Endothelial cell of umbilical vein (primary cell): Measurements from ENCODE around the gene PFDN6. TPM values are rescaled to one million over a fixed set of nuclear protein-coding genes. Genes with fewer than 3 reads are reported as not detected.
"Not testable (repeated sequence)": the region's sequence is repeated elsewhere in the genome, so short reads cannot be mapped to it uniquely, and the experiment has no call there.

Experiments used
- BruUV-seq: library from RNA; stranded (reverse); fragments of 400-500 nt; replicated peaks from 2 replicates; lab custom pipeline; 2021; lab: Mats Ljungman, UMichigan
- CTCF ChIA-PET: fragments of 300-600, 350-600 bp; sonication (Branson Sonifier 250); formaldehyde crosslinking; loops from one replicate; lab custom pipeline; 2021; ENCODE audit warnings: antibody characterized with exemption, inconsistent platforms; lab: Charles Lee
- POLR2A ChIA-PET: fragments of 300-600, 350-600 bp; sonication (Branson Sonifier 250); formaldehyde crosslinking; loops from one replicate; lab custom pipeline; 2021; ENCODE audit warnings: antibody characterized with exemption, inconsistent platforms; lab: Charles Lee
- DNase-seq: peaks from one replicate; pipeline ENCODE4 v3.0.0-alpha.2; 2011; ENCODE audit warnings: low read depth, low spot score
- FAIRE-seq: peaks from 2 replicates; lab custom pipeline; 2011; peaks lifted over from hg19 to GRCh38; lab: Jason Lieb, UNC
- H2AFZ ChIP-seq: 2 replicates; pipeline ENCODE4 v1.6.0; 2012; ENCODE audit warnings: low read depth, low read length, control low read depth, inconsistent platforms
- H3K27ac ChIP-seq: 2 replicates; pipeline ENCODE4 v1.5.1; 2011; ENCODE audit warnings: low read depth, mild to moderate bottlenecking, control low read depth, low read length, moderate library complexity; ENCODE audit not compliant: insufficient read depth
- H3K27me3 ChIP-seq, 2 experiments: 2 replicates each; pipeline versions ENCODE4 v1.6.0 to v1.6.1; 2011; ENCODE audit warnings: low read length in 2 of 2, mixed read lengths in 1 of 2; ENCODE audit not compliant: control insufficient read depth in 2 of 2, insufficient read depth in 2 of 2
- H3K36me3 ChIP-seq, 2 experiments: 2 replicates in 1 of 2; 3 replicates in 1 of 2; pipeline ENCODE4 v1.5.1; 2011; ENCODE audit warnings: low read length in 2 of 2, mild to moderate bottlenecking in 1 of 2, moderate library complexity in 1 of 2; ENCODE audit not compliant: control insufficient read depth in 2 of 2, insufficient read depth in 2 of 2; ENCODE audit errors: extremely low read depth in 1 of 2
- H3K4me1 ChIP-seq: 3 replicates; pipeline ENCODE4 v1.5.1; 2011; ENCODE audit warnings: mild to moderate bottlenecking, low read length; ENCODE audit not compliant: control insufficient read depth, insufficient read depth; ENCODE audit errors: extremely low read depth
- H3K4me2 ChIP-seq: 2 replicates; pipeline ENCODE4 v1.6.1; 2011; ENCODE audit warnings: low read length, control low read depth, mixed read lengths; ENCODE audit not compliant: insufficient read depth
- H3K4me3 ChIP-seq, 3 experiments: fragments of 200-600 bp in 1 of 3; sonication (generic), shearing (Covaris generic) in 1 of 3; replicated peaks in 1 of 3; 2 replicates each; pipeline ENCODE4 v1.5.1; 2011 to 2016; ENCODE audit warnings: control low read depth in 3 of 3, low read length in 3 of 3, mild to moderate bottlenecking in 2 of 3, inconsistent platforms in 1 of 3, low read depth in 1 of 3, moderate library complexity in 1 of 3; ENCODE audit not compliant: insufficient read depth in 1 of 3
- H3K79me2 ChIP-seq: 2 replicates; pipeline ENCODE4 v1.6.0; 2012; ENCODE audit warnings: low read length, inconsistent platforms; ENCODE audit not compliant: control insufficient read depth, insufficient read depth
- H3K9ac ChIP-seq: replicated peaks from 2 replicates; pipeline ENCODE3; 2011; ENCODE audit warnings: low read length, control low read depth; ENCODE audit not compliant: insufficient read depth; ENCODE audit errors: extremely low read depth
- H3K9me1 ChIP-seq: replicated peaks from 3 replicates; pipeline ENCODE4 v1.6.0; 2011; ENCODE audit warnings: mild to moderate bottlenecking, low read length; ENCODE audit not compliant: control insufficient read depth, insufficient read depth; ENCODE audit errors: extremely low read depth
- H3K9me3 ChIP-seq: replicated peaks from 2 replicates; pipeline ENCODE4 v1.5.1; 2012; ENCODE audit warnings: low read length, inconsistent platforms; ENCODE audit not compliant: control insufficient read depth, insufficient read depth
- H4K20me1 ChIP-seq: replicated peaks from 2 replicates; pipeline ENCODE3; 2011; ENCODE audit warnings: mild to moderate bottlenecking, low read length; ENCODE audit not compliant: control insufficient read depth, insufficient read depth; ENCODE audit errors: extremely low read depth
- CTCF ChIP-seq, 2 donors: IDR thresholded peaks; 1 replicate in 1 of 2; 2 replicates in 1 of 2; pipeline ENCODE4 v1.5.1; 2011; ENCODE audit warnings: low read length in 2 of 2, mild to moderate bottlenecking in 2 of 2, moderate library complexity in 2 of 2, control low read depth in 1 of 2, inconsistent platforms in 1 of 2, low read depth in 1 of 2; ENCODE audit not compliant: insufficient read depth in 1 of 2; ENCODE audit errors: extremely low read depth in 1 of 2
- EZH2 ChIP-seq: IDR thresholded peaks from 2 replicates; pipeline ENCODE4 v1.6.1; 2012; ENCODE audit warnings: borderline replicate concordance, low read depth, mild to moderate bottlenecking, moderate library complexity, low read length, inconsistent platforms; ENCODE audit not compliant: severe bottlenecking
- FOS ChIP-seq: IDR thresholded peaks from 2 replicates; pipeline ENCODE4 v1.6.1; 2011; ENCODE audit warnings: mild to moderate bottlenecking, low read length, moderate library complexity, borderline replicate concordance; ENCODE audit not compliant: insufficient read depth
- JUN ChIP-seq: IDR thresholded peaks from 2 replicates; pipeline ENCODE4 v1.6.1; 2011; ENCODE audit warnings: borderline replicate concordance, low read depth; ENCODE audit not compliant: insufficient read length, insufficient read depth
- MYC ChIP-seq: IDR thresholded peaks from one replicate; pipeline ENCODE4 v1.6.1; 2011; ENCODE audit warnings: mild to moderate bottlenecking, low read depth, low read length
- POLR2A ChIP-seq: IDR thresholded peaks from 2 replicates; pipeline ENCODE4 v1.6.1; 2012; ENCODE audit warnings: low read depth, mild to moderate bottlenecking, control low read depth, low read length
- POLR2AphosphoS5 ChIP-seq: IDR thresholded peaks from 2 replicates; pipeline ENCODE4 v1.6.1; 2012; ENCODE audit warnings: low read depth, mild to moderate bottlenecking, control low read depth, low read length, moderate library complexity; ENCODE audit not compliant: insufficient read depth
- dilution Hi-C: fragments of 300-500 bp; cut with MboI; formaldehyde crosslinking; loops from one replicate; pipeline ENCODE4 v1.15.0; 2019; ENCODE audit warnings: low sequenced_read_pairs; ENCODE audit not compliant: extremely low pct_ligation_motif_present
- intact Hi-C: fragments of 100-400 bp; cut with micrococcal nuclease; formaldehyde crosslinking; loops from one replicate; pipeline ENCODE4 v1.10.0; 2022
- polyA plus RNA-seq, 4 experiments: library from polyadenylated mRNA; depleted of rRNA in 3 of 4; stranded (reverse) in 3 of 4; unstranded in 1 of 4; fragments of >200 nt; gene quantifications; 2 replicates each; pipeline versions ENCODE4 v1.2.1 to v1.2.3, GENCODE V29; 2011 to 2012; ENCODE audit warnings: missing spikeins in 1 of 4
- total RNA-seq: library from RNA; stranded (reverse); gene quantifications from 2 replicates; pipeline ENCODE4 v1.2.3, GENCODE V29; 2021
- TF ChIP-seq, protein P1 (sequence below): IDR thresholded peaks from 2 replicates; pipeline ENCODE4 v1.6.1; 2011; ENCODE audit not compliant: insufficient read depth, insufficient read length

PFDN6 gene
- total and polyA plus RNA-seq, 2 donors (not counting 3 experiments of a cell fraction or from before 2014, with no cell fraction given), result 31.0 to 63.5 TPM

GRCh38 chr6:33280539-33280938 is 8.9 kb upstream of the PFDN6 start:
- dilution Hi-C loops, result no loop called here
- Histone ChIP-seq H3K4me1 (peaks cover 12% of the 10 kb centered on the region), H3K79me2 (peaks cover 3% of the 10 kb centered on the region), H3K9me3 (no peaks in the 10 kb centered on the region), H2AFZ (no peak overlapping the region), H3K9me1 (no peaks in the 10 kb centered on the region), H3K27ac (no peak overlapping the region), H4K20me1 (no peaks in the 10 kb centered on the region), H3K36me3 (peaks cover 0 to 33% of the 10 kb centered on the region in 2 experiments), H3K4me3 (no peak overlapping the region), H3K9ac (no peak overlapping the region), H3K27me3 (no peaks in the 10 kb centered on the region), H3K4me2 (no peak overlapping the region)
- intact Hi-C loops, result loop anchor here (1.0 kb wide), 3 partner anchors 19 to 127 kb away; no protein-coding TSS in a partner anchor
- CTCF ChIA-PET, result interaction anchor here (2.2 to 2.6 kb wide), 2 partner anchors 9 to 19 kb away, joined by 7 to 10 read pairs; partner anchors contain the start of genes PFDN6, RGL2 and WDR46
- FAIRE-seq (no peak), DNase-seq (no peak)
- TF ChIP-seq POLR2A (no peak), FOS (no peak), JUN (no peak), CTCF (IDR thresholded peaks at IDR 0.05; ENCODE audit: extremely low read depth in 1 of 2, insufficient read depth in 1 of 2, low read depth in 1 of 2, low read length in 2 of 2) (no peak), MYC (no peak), POLR2AphosphoS5 (no peak), EZH2 (no peak)
- TF ChIP-seq, protein P1, sequence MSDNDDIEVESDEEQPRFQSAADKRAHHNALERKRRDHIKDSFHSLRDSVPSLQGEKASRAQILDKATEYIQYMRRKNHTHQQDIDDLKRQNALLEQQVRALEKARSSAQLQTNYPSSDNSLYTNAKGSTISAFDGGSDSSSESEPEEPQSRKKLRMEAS, result no peak
- POLR2A ChIA-PET, result no interaction called here
- no TSS peak for BruUV-seq

GRCh38 chr6:33285214-33285613 is 4.2 kb upstream of the PFDN6 start:
- POLR2A ChIA-PET, intact Hi-C loops, CTCF ChIA-PET, dilution Hi-C loops, H3K9ac ChIP-seq, H3K27ac ChIP-seq, FAIRE-seq, H3K9me1 ChIP-seq, H3K9me3 ChIP-seq, BruUV-seq, H2AFZ ChIP-seq, H3K27me3 ChIP-seq, H4K20me1 ChIP-seq, H3K4me3 ChIP-seq, DNase-seq, H3K4me2 ChIP-seq: not testable (repeated sequence)
- peaks cover 10% of the 10 kb centered on the region for H3K4me1 ChIP-seq
- peaks cover 23% of the 10 kb centered on the region for H3K79me2 ChIP-seq
- peaks cover 7 to 21% of the 10 kb centered on the region in 2 experiments for H3K36me3 ChIP-seq
